Tibial artery (tissue), 4 donors: ENCODE results near the gene RPRD1B.
A peak's percentile ranks its signal among the peaks of the same experiment; 100 is the strongest.
"Not testable (repeated sequence)": the region's sequence is repeated elsewhere in the genome, so short reads cannot be mapped to it uniquely, and the experiment has no call there.

ENCODE experiments used
- DNase-seq, 2 donors: peaks; one replicate each; pipeline ENCODE4 v3.0.0-alpha.2; 2019
- H3K27ac ChIP-seq, 2 donors: fragments of 200-600 bp; sonication (generic) in 1 of 2; 1 replicate in 1 of 2; 2 replicates in 1 of 2; pipeline ENCODE4 v1.5.1; 2018 to 2019; ENCODE audit warnings: mild to moderate bottlenecking in 1 of 2
- H3K27me3 ChIP-seq, 2 donors: fragments of 200-600 bp; sonication (generic) in 1 of 2; one replicate each; pipeline versions ENCODE4 v1.5.1 to v1.6.0; 2016 to 2019
- H3K36me3 ChIP-seq, 3 donors: fragments of 200-600 bp; sonication (generic) in 2 of 3; one replicate each; pipeline ENCODE4 v1.5.1; 2016 to 2019; ENCODE audit warnings: mild to moderate bottlenecking in 2 of 3
- H3K4me1 ChIP-seq, 4 donors: fragments of 200-600 bp; sonication (generic) in 2 of 4; 1 replicate in 3 of 4; 2 replicates in 1 of 4; pipeline ENCODE4 v1.5.1; 2016 to 2019
- H3K4me3 ChIP-seq, 2 donors: fragments of 200-600 bp; sonication (generic) in 1 of 2; 1 replicate in 1 of 2; 2 replicates in 1 of 2; pipeline ENCODE4 v1.5.1; 2018 to 2019; ENCODE audit warnings: mild to moderate bottlenecking in 2 of 2
- H3K9me3 ChIP-seq, 3 donors: fragments of 200-600 bp; sonication (generic) in 1 of 3; one replicate each; pipeline ENCODE4 v1.5.1; 2016 to 2019
- intact Hi-C: fragments of 100-400 bp; cut with DNase I; formaldehyde crosslinking; loops from one replicate; pipeline ENCODE4 v1.15.0; 2023; ENCODE audit warnings: low total_unique reads
- TF ChIP-seq, protein P1 (sequence below), 2 experiments: fragments of 200-600 bp in 1 of 2; fragments of 450-650 bp in 1 of 2; IDR thresholded peaks; one replicate each; pipeline ENCODE4 v1.5.1; 2017 to 2019; ENCODE audit warnings: antibody characterized with exemption in 2 of 2, mild to moderate bottlenecking in 1 of 2, moderate library complexity in 1 of 2

Gene RPRD1B

GRCh38 chr20:38106461-38106860, 72.9 kb downstream of the RPRD1B start:
- no peak for DNase-seq
- intact Hi-C loops, result no loop called here
- Histone ChIP-seq H3K27me3 (no peaks in the 10 kb centered on the region), H3K36me3 (no peaks in the 10 kb centered on the region), H3K4me1 (peaks cover 0 to 51% (median 38%) of the 10 kb centered on the region in 4 donors), H3K9me3 (no peaks in the 10 kb centered on the region), H3K27ac (peak overlapping the region in 1 of 2 donors; percentile 9), H3K4me3 (no peak overlapping the region)
- TF ChIP-seq, protein P1, sequence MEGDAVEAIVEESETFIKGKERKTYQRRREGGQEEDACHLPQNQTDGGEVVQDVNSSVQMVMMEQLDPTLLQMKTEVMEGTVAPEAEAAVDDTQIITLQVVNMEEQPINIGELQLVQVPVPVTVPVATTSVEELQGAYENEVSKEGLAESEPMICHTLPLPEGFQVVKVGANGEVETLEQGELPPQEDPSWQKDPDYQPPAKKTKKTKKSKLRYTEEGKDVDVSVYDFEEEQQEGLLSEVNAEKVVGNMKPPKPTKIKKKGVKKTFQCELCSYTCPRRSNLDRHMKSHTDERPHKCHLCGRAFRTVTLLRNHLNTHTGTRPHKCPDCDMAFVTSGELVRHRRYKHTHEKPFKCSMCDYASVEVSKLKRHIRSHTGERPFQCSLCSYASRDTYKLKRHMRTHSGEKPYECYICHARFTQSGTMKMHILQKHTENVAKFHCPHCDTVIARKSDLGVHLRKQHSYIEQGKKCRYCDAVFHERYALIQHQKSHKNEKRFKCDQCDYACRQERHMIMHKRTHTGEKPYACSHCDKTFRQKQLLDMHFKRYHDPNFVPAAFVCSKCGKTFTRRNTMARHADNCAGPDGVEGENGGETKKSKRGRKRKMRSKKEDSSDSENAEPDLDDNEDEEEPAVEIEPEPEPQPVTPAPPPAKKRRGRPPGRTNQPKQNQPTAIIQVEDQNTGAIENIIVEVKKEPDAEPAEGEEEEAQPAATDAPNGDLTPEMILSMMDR (IDR thresholded peaks at IDR 0.05), result no peak

DNA sequence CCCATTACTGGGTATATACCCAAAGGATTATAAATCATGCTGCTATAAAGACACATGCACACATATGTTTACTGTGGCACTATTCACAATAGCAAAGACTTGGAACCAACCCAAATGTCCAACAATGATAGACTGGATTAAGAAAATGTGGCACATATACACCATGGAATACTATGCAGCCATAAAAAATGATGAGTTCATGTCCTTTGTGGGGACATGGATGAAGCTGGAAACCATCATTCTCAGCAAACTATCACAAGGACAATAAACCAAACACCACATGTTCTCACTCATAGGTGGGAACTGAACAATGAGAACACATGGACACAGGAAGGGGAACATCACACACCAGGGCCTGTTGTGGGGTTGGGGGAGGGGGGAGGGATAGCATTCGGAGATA, 73.8 kb downstream of the RPRD1B start:
- H3K27ac ChIP-seq, DNase-seq, H3K27me3 ChIP-seq, H3K36me3 ChIP-seq, H3K4me3 ChIP-seq, H3K9me3 ChIP-seq, intact Hi-C loops: not testable (repeated sequence)
- H3K4me1 ChIP-seq, result peaks cover 0 to 49% (median 38%) of the 10 kb centered on the region in 4 donors

GRCh38 chr20:38107916-38108315, 74.4 kb downstream of the RPRD1B start:
- H3K36me3 ChIP-seq, H3K27me3 ChIP-seq, DNase-seq, H3K9me3 ChIP-seq, intact Hi-C loops, H3K4me3 ChIP-seq: not testable (repeated sequence)
- Histone ChIP-seq H3K27ac (peak overlapping the region; percentile 62 to 84), H3K4me1 (peaks cover 0 to 43% (median 37%) of the 10 kb centered on the region in 4 donors)

DNA sequence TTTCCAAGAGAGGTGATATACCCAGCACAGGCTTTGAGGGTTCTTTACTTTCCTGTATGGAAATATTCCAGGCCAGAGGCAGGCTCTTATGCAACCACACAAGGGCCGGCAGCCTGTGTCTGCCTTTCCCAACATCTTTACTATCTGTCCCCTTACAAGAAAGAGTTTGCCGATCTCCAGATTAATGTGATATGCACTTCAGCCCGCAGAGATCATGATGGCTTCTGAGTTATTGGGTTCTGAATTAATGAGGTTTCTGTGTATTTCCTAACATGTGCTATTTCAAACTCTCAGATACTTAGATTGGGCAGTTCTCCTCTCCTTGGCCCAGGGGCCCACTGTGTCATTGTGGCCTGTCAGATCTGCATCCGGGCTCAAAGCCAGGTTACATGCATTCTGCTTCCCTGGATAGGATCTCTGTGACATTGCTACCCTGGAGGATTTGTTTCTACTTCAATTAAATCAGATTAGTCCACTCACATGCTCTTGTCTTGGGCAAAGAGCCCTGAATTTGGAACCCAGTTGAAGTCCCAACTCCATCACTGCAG, 75.0 kb downstream of the RPRD1B start:
- Histone ChIP-seq H3K27ac (peak overlapping the region; percentile 62 to 84), H3K4me1 (peaks cover 0 to 45% (median 38%) of the 10 kb centered on the region in 4 donors), H3K27me3 (no peaks in the 10 kb centered on the region), H3K4me3 (no peak overlapping the region), H3K9me3 (no peaks in the 10 kb centered on the region), H3K36me3 (no peaks in the 10 kb centered on the region)
- intact Hi-C loops, result no loop called here
- peak in 1 of 2 donors; percentile 61 for DNase-seq
- TF ChIP-seq, protein P1 (IDR thresholded peaks at IDR 0.05), result no peak

DNA sequence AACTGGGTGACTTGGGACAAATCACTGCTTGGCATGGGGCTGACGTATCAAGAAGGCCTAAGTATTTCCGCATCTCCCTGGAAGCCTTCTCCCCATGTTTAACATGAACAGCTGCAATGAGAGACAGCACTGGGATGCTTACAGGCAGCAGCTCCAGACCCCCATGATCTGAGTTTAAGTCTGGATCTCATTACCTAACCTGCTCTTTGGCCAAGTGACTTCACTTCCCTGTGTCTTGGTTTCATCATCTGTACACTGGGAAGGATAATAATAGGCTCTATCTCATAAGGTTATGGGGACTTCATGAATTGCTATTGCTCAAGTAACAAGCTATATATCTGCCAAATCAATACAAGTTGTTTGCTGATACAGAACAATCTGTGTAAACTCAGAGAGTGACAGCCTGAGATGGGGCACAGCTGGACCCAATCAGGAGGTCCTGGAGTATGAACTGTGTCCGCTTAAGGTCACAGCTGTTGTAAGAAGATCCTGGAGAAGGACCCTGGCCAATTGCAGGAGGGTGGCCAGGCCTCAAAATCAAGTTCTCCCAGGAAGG, 75.5 kb downstream of the RPRD1B start:
- DNase-seq, result peak in 1 of 2 donors; percentile 62
- Histone ChIP-seq H3K9me3 (no peaks in the 10 kb centered on the region), H3K36me3 (no peaks in the 10 kb centered on the region), H3K27me3 (no peaks in the 10 kb centered on the region), H3K4me3 (no peak overlapping the region), H3K27ac (peak overlapping the region; percentile 62 to 84), H3K4me1 (peaks cover 0 to 51% (median 41%) of the 10 kb centered on the region in 4 donors)
- intact Hi-C loops, result no loop called here
- TF ChIP-seq, protein P1 (IDR thresholded peaks at IDR 0.05), result no peak

DNA sequence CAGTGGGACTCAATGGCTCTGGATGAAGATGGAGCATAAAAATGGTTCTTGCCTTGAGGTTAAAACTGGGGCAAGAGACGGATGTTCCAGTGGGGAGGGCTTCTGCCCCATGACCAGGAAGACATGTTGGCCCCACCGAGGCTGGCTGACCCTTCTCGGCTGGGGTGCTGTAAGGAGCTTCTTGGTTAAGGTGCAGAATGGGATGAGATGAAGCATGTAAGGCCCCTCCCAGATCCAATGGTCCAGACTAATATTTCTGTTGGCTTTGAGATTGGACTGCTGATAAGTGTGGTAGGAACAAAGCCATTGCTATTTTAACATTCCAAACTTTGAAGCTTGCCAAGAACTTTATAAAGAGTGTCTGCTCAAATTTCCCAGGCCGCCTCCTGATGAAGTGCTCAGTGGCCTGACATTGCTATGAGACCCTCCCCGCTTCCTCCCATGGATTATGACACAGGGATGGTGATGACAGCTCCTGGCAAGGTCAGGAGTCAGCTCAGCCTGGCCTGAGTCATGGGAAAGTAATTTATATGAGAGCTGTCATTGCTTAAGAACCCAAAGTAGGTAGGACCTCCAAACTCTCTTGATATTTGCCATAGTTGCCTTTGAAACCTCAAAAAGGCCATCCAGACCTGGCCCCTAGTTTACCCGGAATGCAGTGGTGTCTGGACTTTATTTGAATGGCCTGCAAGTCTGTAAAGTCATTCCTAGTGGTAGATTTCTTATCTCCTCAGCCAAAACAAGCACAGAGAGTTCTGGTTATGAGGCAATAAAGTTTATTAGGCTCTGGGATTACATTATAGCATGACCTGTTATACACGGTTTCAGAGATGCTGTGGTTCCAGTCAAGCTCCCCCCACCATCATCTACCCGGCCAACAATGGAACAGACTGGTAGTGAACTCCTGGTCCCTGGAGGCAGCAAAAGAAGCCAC, 76.3 kb downstream of the RPRD1B start:
- H3K4me1 ChIP-seq, result peaks cover 0 to 57% (median 41%) of the 10 kb centered on the region in 4 donors
- intact Hi-C loops, result no loop called here
- no peaks in the 10 kb centered on the region for H3K27me3 ChIP-seq
- H3K9me3 ChIP-seq, result no peaks in the 10 kb centered on the region
- peak overlapping the region; percentile 62 to 84 for H3K27ac ChIP-seq
- TF ChIP-seq, protein P1 (IDR thresholded peaks at IDR 0.05), result no peak
- no peaks in the 10 kb centered on the region for H3K36me3 ChIP-seq
- DNase-seq, result peak; percentile 89 to 92
- no peak overlapping the region for H3K4me3 ChIP-seq
